HepG2 (cell line): ENCODE data around the gene GSTM2. TPM values are rescaled to one million over a fixed set of nuclear protein-coding genes. Genes with fewer than 3 reads are reported as not detected.

ENCODE experiments used
- MAF1 ChIP-seq: sonication (generic); formaldehyde crosslinking; IDR thresholded peaks from 2 replicates; pipeline ENCODE4 v1.5.0; 2020; ENCODE audit warnings: missing genetic modification reagents, borderline replicate concordance
- ZBTB46 ChIP-seq: sonication (generic); formaldehyde crosslinking; IDR thresholded peaks from 2 replicates; pipeline ENCODE4 v1.4.0; 2020; ENCODE audit warnings: mild to moderate bottlenecking, missing genetic modification reagents, borderline replicate concordance
- polyA plus RNA-seq, 8 experiments: library from polyadenylated mRNA; depleted of rRNA in 3 of 8; stranded (reverse) in 7 of 8; unstranded in 1 of 8; fragments of >200 nt; fragmentation: Illumina TruSeq in 4 of 8; extraction: Trizol in 4 of 8; gene quantifications; 2 replicates each; pipeline versions ENCODE4 v1.2.1 to v1.2.3, GENCODE V29; 2011 to 2016; ENCODE audit warnings: low read depth in 4 of 8, missing spikeins in 1 of 8, mixed read lengths in 1 of 8; ENCODE audit not compliant: insufficient read depth in 1 of 8
- total RNA-seq, 5 experiments: library from RNA; depleted of rRNA; stranded (reverse); fragments of >200 nt; fragmentation: Illumina TruSeq; extraction: Trizol; gene quantifications; 2 replicates each; pipeline ENCODE4 v1.2.3, GENCODE V29; 2016; ENCODE audit warnings: low read depth in 1 of 5
- TF ChIP-seq, protein P1 (sequence below): sonication (generic); formaldehyde crosslinking; IDR thresholded peaks from 2 replicates; pipeline ENCODE4 v1.4.0; 2020; ENCODE audit warnings: missing genetic modification reagents, borderline replicate concordance
- TF ChIP-seq, protein P2 (sequence below): sonication (generic); formaldehyde crosslinking; IDR thresholded peaks from 2 replicates; pipeline ENCODE4 v1.8.0; 2022; ENCODE audit warnings: mild to moderate bottlenecking, missing genetic modification reagents, borderline replicate concordance
- TF ChIP-seq, protein P3 (sequence below): sonication (generic); formaldehyde crosslinking; IDR thresholded peaks from 2 replicates; pipeline ENCODE4 v1.5.0; 2020; ENCODE audit warnings: missing genetic modification reagents
- TF ChIP-seq, protein P4 (sequence below): sonication (generic); formaldehyde crosslinking; IDR thresholded peaks from 2 replicates; pipeline ENCODE4 v1.5.0; 2020; ENCODE audit warnings: missing genetic modification reagents
- TF ChIP-seq, protein P5 (sequence below): sonication (generic); formaldehyde crosslinking; IDR thresholded peaks from 2 replicates; pipeline ENCODE4 v1.4.0; 2020; ENCODE audit warnings: missing genetic modification reagents

The GSTM2 gene
- total and polyA plus RNA-seq, 2 of the 13 experiments (the other 11 are each of a cell fraction or from before 2014, with no cell fraction given): 7.0 to 15.0 TPM

DNA sequence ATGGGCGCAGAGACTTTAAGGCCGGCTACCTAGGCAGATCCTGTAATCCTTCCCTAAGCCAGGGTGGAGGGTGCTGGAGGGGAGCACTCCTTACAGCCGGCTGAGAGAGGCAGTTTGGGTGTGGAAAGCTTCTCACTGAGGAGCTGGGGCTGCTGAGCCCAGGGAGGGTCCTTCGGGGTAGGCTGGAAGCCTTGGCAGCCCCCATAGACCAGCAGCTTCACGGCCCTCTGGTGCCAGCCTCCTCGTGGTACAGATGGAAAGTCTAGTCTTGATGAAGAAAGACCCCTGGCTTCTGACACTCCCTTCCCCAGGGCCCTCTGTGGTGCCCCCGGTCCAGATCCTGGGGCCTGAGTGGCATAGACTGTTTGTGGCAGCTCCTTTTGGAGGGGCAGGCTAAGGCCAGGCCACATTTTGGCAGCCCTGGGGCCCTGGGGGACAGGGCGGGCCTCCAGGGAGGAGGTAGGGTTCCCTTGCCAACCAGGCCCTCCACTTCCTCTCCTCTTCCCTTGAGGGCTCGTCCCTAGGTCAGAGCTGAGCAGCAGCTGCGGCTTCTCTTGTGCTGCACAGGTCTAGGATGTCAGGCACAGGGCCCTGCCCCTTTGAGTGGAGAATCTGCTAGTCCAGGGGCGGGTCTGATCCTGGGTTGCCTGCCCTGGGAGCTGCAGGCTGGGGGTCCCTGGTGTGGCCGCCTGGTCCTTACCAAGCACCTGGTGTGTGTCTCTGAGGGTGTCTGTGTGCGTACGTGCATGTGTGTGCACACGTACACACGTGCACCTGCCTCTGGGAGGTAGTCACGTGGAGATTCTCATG lies 43.5 kb upstream of the GSTM2 start (continued):
- TF ChIP-seq, protein P1, sequence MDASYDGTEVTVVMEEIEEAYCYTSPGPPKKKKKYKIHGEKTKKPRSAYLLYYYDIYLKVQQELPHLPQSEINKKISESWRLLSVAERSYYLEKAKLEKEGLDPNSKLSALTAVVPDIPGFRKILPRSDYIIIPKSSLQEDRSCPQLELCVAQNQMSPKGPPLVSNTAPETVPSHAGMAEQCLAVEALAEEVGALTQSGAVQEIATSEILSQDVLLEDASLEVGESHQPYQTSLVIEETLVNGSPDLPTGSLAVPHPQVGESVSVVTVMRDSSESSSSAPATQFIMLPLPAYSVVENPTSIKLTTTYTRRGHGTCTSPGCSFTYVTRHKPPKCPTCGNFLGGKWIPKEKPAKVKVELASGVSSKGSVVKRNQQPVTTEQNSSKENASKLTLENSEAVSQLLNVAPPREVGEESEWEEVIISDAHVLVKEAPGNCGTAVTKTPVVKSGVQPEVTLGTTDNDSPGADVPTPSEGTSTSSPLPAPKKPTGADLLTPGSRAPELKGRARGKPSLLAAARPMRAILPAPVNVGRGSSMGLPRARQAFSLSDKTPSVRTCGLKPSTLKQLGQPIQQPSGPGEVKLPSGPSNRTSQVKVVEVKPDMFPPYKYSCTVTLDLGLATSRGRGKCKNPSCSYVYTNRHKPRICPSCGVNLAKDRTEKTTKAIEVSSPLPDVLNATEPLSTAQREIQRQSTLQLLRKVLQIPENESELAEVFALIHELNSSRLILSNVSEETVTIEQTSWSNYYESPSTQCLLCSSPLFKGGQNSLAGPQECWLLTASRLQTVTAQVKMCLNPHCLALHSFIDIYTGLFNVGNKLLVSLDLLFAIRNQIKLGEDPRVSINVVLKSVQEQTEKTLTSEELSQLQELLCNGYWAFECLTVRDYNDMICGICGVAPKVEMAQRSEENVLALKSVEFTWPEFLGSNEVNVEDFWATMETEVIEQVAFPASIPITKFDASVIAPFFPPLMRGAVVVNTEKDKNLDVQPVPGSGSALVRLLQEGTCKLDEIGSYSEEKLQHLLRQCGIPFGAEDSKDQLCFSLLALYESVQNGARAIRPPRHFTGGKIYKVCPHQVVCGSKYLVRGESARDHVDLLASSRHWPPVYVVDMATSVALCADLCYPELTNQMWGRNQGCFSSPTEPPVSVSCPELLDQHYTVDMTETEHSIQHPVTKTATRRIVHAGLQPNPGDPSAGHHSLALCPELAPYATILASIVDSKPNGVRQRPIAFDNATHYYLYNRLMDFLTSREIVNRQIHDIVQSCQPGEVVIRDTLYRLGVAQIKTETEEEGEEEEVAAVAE (CRISPR knock-in tag): no peak
- TF ChIP-seq, protein P2, sequence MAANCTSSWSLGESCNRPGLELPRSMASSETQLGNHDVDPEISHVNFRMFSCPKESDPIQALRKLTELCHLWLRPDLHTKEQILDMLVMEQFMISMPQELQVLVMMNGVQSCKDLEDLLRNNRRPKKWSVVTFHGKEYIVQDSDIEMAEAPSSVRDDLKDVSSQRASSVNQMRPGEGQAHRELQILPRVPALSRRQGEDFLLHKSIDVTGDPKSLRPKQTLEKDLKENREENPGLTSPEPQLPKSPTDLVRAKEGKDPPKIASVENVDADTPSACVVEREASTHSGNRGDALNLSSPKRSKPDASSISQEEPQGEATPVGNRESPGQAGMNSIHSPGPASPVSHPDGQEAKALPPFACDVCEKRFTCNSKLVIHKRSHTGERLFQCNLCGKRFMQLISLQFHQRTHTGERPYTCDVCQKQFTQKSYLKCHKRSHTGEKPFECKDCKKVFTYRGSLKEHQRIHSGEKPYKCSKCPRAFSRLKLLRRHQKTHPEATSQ (CRISPR knock-in tag): no peak
- no peak for TF ChIP-seq ZBTB46 (CRISPR knock-in tag)
- TF ChIP-seq, protein P3, sequence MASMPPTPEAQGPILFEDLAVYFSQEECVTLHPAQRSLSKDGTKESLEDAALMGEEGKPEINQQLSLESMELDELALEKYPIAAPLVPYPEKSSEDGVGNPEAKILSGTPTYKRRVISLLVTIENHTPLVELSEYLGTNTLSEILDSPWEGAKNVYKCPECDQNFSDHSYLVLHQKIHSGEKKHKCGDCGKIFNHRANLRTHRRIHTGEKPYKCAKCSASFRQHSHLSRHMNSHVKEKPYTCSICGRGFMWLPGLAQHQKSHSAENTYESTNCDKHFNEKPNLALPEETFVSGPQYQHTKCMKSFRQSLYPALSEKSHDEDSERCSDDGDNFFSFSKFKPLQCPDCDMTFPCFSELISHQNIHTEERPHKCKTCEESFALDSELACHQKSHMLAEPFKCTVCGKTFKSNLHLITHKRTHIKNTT: no peak
- TF ChIP-seq, protein P4, sequence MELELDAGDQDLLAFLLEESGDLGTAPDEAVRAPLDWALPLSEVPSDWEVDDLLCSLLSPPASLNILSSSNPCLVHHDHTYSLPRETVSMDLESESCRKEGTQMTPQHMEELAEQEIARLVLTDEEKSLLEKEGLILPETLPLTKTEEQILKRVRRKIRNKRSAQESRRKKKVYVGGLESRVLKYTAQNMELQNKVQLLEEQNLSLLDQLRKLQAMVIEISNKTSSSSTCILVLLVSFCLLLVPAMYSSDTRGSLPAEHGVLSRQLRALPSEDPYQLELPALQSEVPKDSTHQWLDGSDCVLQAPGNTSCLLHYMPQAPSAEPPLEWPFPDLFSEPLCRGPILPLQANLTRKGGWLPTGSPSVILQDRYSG: no peak
- TF ChIP-seq, protein P5, sequence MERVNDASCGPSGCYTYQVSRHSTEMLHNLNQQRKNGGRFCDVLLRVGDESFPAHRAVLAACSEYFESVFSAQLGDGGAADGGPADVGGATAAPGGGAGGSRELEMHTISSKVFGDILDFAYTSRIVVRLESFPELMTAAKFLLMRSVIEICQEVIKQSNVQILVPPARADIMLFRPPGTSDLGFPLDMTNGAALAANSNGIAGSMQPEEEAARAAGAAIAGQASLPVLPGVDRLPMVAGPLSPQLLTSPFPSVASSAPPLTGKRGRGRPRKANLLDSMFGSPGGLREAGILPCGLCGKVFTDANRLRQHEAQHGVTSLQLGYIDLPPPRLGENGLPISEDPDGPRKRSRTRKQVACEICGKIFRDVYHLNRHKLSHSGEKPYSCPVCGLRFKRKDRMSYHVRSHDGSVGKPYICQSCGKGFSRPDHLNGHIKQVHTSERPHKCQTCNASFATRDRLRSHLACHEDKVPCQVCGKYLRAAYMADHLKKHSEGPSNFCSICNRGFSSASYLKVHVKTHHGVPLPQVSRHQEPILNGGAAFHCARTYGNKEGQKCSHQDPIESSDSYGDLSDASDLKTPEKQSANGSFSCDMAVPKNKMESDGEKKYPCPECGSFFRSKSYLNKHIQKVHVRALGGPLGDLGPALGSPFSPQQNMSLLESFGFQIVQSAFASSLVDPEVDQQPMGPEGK: no peak
- no peak for TF ChIP-seq MAF1 (CRISPR knock-in tag)
